ENCODE results near the gene SLC23A2.
"Not testable (repeated sequence)": the region's sequence is repeated elsewhere in the genome, so short reads cannot be mapped to it uniquely, and the experiment has no call there.

SLC23A2 gene

DNA sequence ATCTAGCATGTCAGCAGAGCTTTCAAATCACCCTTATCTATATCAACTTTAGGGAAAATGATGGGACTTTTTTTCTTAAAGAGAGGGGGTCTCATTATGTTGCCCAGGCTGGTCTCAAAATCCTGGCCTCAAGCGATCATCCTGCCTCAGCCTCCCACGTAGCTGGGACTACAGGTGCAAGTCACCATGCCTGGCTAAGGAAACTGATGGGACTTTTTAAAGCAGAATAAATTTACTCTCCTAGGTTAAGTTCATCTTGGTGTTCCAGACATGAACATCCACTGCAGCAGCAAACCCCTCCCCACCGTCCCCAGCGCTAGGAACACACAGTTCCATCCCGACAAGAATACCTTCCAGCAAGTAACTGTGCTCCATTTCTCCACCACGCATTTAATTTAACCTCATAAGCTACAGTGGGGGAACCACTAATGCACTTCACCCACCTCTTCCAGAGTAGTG lies 64.9 kb downstream of the SLC23A2 start:
- DNase-seq (ENCODE audit: low read depth): no peak

DNA sequence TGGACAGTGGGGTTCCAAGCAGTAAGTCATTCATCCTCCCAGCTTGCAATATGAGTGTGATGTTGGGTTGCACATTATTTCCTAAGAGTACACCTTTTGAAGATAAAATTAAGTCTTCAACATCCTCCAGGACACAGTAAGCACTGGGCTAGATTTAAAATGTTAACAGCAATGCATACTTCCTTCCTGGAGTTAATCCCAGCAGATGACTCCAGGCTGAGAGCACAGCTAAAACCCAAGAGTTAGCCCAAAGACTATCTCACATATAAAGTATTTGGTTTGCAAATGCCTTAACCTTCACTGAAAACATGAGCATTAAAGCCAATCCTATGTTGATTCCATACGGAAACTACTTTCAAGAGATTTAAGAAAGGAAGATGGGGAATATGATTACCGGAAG lies 69.2 kb downstream of the SLC23A2 start:
- DNase-seq (ENCODE audit: low read depth): no peak

DNA sequence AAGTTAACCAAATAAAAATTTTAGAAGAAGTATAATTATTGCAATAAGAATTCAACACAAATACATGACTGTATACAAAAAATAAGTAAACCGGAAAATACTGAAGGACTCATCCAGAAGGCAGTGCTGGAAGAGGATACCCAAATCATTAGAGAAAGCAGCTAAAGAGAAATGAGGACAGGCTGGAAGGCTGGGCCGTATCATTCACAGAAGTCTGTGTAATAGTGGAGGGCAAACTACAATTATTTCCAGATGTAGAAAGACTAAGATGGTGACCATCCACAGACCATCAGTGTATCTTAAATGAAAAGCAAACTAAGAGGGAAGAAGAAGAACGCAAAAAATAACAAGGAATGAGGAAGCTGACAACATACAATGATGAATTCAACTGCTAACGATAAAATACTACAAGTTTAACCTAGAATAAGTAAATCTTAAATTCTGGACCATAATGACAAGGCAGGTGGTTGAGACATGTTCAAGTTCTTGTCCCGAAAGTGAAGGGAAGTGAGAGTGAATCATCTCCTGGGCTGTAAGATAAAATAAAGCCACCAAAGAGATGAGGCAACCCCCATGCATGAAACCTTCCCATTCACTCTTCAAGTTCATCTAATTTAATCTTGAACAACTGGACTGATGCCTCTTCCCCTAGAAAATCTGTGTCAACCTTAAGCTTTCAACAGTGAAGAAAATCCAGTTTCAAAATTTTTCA lies 71.5 kb downstream of the SLC23A2 start:
- no peak for DNase-seq (ENCODE audit: low read depth)

DNA sequence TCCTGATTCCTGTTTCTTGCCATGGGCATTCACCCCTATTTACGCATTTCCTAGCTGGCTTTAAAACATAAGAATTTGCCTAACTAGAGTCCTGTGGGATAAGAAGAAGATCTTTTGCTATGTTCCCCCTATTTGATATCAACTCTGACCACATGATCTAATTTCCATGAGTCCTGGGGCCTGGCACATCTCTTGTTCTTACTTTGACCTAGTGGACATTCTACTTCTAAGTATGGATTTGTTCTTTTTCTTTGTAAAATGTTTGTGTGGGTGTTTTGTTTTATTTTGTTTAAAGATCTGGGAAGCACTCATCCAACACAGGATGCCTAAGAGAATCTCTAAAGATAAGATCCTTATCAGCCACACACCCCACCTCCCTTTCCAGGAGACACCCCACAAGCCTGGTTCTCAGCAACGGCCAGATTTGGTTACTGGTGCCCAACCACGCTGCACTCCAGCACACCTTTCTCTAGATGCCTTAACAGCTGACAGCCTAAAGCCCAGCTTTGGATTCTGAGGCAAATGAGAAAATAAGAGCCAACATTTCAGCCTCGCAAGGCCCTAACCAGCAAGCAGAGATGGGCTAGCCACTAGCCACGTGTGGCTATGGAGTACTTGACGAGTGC lies 74.7 kb downstream of the SLC23A2 start:
- DNase-seq (ENCODE audit: low read depth): no peak

DNA sequence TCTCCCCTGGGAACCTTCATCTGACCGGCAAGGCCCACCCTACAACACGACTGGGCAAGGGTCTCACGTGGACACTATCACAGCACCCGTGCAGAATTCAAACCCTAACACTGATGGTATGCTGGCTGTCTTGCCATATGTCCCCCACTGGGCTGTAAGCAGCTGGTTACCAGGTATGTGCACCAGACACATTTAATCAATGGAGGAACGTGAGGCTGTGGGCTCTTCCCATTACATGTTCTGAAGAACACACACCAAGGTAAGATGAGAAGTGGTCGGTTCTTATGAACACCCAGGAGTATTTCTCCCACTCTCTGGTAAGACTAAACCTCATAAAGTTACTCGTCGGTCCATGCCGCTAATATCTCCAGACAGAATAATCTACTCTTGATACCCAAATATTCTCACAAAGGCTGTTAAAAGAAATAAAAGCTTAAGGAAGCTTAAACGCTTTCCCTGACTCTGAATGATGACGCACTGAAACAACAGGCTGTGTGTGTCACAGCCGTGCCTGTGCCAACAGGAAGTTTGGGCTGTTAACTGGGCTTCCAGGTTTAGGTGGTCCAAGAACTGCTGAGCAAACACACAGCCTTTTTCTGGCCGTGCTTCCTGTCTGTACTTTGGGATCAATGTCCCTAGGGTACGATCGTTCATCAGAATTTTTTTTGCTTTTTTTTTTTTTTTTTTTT lies 75.3 kb downstream of the SLC23A2 start:
- no peak for DNase-seq (ENCODE audit: low read depth)

DNA sequence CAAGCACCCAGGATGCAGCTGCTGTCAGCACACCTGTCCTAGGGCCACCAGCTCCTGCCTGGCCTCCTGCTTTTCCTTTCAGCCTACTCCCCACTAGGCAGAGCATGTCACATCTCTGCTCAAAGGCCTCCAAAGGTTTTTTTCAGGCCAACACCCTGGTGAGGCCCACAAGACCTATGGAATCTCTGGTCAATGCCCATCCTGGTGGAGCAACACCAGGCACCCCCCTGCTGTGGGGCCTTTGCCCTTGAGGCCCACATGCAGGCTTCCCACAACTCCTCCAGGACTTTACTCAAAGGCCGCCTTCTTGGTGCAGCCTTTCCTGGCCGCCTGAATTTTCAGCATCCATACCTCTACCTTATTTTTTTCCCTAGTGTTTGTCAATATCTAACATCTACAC lies 76.9 kb downstream of the SLC23A2 start:
- DNase-seq (ENCODE audit: low read depth): no peak

DNA sequence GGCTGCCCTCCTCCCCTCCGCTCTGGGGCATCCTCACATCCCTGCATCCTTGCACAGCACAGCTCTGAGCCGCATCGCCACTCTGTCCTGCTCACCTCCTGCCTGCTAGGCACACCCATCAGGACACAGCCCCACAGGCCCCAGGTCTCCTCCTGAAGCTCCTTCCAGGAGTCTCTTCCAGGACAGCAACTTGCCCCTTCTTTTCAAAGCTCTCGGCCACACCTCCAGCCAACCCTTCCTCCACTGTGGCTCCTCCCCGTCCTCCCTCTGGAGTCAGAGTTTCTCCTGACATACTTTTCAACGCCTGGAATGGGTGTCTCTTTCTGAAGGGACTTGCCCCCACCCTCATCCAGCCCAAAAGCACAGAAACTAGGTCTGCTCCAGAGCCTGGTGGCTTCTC lies 77.3 kb downstream of the SLC23A2 start:
- DNase-seq (ENCODE audit: low read depth): no peak

DNA sequence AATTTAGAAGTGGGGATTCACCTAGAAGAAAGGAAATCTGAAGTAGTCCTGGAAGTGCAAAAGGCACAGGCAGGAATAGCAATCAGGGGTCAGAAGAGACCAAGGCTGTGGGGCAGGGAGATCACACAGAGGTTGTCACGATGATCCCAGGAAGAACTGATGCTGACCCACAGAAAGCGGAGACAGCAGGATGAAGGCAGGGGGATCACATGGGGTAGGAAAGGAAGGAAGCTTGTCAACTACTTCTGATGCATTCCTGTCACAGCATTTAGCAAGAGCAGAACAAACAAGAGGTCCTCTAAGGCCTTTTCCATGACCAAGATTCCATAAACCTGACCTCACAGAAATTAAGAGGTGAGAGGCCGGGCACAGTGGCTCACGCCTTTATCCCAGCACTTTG lies 79.1 kb downstream of the SLC23A2 start:
- DNase-seq (ENCODE audit: low read depth): no peak

DNA sequence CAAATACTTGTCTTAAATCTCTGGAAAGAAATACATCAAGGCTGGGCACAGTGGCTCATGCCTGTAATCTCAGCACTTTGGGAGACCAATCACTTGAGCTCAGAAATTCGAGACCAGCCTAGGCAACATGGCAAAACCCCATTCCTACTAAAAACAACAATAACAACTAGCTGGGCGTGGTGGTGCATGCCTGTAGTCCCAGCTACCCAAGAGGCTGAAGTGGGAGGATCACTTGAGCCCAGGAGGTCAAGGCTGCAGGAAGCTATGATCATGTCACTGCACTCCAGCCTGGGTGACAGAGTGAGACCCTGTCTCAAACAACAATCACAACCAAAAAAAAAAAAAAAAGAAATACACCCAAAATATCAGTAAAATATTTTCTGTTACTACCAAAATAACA lies 80.0 kb downstream of the SLC23A2 start:
- not testable (repeated sequence) for DNase-seq (ENCODE audit: low read depth)

DNA sequence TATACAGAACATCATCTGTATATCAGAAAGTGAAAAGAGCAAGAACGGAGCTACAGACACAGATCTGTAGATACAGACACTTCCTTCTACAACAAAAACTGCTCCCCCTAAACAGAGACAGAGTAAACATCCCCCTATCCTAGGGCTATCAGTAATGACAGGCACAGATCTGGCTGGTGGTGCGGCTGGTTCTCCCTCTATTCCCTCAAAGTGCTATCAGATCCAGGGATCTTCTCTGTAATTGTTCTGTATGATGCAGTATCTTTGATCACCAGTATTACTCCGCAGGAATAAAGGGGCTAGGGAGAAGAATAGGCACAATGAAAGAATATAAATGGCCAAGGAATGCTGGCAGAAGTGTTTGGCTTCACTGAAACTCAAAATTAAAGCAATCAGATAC lies 80.7 kb downstream of the SLC23A2 start:
- DNase-seq (ENCODE audit: low read depth): no peak

DNA sequence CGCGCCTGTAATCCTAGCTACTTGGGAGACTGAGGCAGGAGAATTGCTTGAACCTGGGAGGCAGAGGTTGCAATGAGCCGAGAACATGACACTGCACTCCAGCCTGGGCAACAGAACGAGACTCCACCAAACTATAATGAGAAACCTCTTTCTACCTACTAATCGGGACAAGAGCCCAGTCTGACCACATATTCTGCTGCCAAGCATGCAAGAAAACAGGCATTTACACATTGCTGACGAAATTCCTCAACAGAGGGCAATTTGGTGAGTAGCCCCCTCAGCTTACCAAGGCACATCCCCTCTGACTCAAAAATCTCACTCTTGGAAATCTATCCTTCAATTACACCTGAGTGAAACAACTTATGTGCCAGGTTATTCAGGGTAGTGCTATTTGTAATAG lies 81.2 kb downstream of the SLC23A2 start:
- DNase-seq (ENCODE audit: low read depth): no peak

DNA sequence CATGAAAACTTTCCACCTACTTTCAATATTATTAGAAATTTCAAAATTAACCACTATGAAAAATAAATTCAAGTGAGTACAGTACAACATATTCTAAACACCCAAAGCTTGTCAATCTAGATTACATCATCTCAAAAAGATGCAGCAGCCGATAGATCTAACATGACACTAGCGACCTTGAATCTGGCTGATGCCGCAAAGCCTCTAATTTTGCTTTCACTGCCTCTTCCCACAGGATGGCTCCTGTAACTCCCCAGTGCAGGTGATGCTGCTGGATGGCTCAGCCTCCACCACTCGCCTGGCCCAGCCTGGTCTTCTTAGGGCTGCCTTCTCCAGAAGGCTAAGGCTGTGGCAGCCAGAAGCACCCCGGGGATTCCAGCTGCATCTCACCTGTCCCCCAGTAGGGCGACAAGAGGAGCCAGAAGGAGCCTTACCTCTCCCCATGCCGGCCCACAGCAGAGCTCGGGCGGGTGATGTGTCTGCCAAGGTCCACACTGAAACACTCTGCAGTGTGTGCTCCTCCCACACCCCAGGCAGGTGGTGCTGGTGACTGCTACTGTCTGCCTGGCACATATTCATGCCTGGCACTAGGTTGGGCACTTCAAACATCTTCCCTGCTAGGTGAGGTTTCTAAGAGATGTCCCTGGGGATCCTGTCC lies 82.1 kb downstream of the SLC23A2 start:
- no peak for DNase-seq (ENCODE audit: low read depth)

DNA sequence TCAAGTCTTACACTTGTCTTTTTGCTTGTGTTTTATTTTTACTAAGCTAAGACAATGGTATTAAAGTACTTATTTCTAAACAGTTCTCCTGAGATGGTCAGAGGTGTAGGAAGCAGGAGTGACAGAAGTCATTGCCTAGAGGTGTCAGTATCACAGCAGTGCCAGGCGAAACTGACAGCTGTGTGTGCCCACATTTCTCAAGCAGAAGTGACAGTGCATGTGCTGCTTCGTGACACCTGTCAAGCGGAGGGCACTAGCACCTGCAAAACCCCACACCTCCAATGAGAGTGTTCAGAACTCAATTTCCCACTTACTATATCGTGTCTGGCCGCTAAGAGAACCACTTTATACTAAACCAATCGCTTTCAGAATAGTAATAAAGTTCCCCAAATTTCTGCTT lies 82.8 kb downstream of the SLC23A2 start:
- DNase-seq (ENCODE audit: low read depth): no peak

DNA sequence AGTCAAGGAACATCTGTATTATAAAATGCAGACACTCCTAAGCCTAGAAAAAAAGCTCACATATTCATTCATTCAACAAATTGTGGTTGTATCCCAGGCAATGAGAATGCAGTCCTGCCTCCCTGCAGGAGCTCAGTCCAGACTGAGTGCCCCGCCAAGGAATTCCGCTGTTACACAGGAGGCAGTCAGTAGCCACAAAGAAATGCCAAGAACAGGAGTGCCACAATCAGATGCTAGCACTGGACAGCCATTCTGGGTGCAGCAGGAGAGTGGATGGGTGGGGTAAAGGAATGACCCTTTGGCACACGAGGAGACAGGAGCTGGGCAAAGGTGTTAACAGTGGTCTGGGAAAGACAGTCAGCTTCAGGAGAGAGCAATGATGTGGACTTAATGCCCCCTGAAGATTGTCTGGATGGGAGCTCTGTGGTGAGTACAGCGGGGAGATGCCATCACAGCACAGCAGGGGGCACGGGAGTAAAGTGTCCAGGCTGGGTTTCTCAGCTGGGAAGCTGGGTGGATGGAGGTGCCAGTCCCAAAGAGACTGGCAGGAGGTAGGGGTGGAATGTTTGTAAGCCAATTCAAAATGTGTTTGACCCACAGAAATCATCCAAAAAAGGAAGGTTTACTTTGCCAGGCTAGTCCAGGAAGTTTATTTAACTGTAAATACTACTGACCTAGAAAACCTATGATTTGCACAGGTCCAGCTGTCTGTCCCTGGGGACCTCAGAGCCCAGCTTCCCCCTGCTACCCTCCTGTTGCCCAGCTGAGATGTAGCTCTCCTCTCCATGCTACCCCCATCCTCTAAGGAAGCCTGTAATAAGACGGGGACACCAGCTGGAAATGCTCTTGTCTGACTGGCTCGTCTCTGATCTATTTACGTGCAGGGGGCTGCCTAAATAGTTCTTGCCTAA lies 84.1 kb downstream of the SLC23A2 start:
- DNase-seq (ENCODE audit: low read depth): no peak

DNA sequence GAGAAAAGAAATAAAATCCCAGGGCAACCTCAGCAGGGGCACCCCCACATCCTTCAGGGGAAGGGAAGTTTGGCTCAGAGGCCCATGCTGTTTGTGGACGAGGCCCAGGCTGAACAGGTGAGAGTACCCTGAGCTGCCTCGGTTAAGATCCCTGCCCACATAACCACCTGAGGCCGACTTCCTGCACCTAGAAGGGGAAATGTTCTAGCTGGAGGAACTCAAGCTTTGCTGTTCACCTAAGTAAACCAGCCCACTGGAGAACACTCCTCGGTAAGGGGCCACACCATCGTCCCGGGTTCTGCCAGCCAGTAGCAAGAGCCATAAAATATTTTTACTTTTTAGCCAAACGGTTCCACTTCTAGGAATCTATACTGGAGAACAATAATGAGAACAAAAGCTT lies 88.2 kb downstream of the SLC23A2 start:
- no peak for DNase-seq (ENCODE audit: low read depth)

DNA sequence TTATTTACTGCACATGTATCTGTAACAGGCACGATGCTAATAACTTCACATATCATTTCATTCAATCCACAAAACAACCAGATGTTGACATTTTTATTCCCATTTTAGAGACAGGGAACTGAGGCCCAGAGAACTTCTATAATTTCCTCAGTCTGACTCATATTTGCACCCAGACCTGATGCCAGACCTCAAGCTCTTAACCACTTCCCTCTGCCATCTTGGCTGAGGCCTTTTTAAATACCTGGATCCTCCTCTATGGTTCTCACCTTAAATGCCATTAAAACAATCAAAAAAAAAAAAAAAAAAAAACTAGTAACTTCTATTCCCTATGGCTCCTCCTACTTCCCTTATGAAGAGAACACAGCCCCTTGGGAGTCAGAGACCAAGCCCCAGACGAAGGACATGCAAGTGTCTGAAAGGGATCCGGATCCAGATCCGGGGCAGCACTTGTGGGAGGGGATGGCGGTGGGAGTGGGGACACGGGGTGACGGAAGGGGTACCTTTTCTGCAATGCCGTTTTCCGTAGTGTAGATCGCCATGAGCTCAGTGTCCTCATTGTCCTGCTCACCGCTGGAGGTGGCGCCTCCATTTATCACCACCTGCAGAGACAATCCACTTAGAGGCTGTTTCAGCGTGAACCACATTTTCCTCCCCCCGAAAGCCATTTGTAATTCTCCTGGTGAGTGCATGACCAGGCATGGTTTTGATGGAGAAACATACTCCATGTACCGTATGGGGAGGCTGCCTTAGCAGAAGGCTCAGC lies 88.7 kb downstream of the SLC23A2 start:
- DNase-seq (ENCODE audit: low read depth): no peak

DNA sequence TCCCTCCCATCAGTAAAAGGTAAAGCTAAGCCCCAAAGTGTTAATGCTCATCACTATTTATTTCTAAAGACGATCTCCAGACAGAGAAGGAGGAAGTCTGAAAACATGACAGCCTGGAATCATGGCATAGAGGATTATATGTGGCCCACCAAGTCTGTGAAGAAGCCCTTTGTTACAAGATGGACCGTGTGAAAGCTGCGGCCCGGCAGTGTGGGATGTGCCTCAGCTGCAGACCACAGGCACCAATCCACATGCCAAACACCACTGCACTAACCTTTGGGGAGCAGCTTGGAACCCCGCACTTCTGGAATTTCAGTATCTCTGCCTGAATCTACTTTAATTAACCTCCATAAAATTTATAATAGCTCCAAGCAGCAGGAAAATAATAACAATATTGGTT lies 90.4 kb downstream of the SLC23A2 start:
- no peak for DNase-seq (ENCODE audit: low read depth)

DNA sequence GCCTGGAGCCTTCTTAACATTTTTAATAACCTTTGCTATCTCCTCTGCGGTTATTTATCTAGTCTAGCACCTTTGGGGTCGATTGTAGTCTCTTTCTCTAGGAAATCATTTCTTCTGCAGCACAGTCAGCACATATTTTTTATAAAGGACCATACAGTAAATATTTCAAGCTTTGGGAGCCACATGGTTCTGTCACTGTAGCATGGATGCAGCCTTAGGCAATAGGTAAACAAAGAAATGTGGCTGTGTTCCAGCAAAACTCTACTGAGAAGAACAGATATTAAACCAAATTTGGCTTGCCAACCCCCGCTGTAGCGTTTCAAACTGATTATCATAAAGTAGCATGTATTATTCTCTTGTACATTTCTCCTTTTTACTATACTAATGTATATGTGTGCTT lies 95.7 kb downstream of the SLC23A2 start:
- no peak for DNase-seq (ENCODE audit: low read depth)

DNA sequence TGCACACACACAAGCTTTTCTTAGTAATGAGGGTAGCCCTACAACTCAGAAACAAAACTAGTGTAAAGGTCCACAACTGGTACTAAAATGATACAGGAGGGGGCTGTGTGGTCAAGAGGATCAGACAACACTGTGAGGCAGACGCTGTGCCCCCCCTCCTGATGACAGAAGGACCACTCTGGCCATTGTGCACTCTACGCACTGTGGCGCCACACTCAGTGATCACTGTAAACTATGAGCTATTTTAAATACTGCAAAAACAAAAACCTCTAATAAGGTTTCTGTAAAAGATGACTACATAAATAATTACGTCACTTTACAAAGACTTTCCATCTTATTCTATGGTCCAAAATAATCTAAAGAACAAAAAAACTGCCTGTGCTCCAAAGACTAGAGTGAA lies 96.1 kb downstream of the SLC23A2 start:
- DNase-seq (ENCODE audit: low read depth): no peak

DNA sequence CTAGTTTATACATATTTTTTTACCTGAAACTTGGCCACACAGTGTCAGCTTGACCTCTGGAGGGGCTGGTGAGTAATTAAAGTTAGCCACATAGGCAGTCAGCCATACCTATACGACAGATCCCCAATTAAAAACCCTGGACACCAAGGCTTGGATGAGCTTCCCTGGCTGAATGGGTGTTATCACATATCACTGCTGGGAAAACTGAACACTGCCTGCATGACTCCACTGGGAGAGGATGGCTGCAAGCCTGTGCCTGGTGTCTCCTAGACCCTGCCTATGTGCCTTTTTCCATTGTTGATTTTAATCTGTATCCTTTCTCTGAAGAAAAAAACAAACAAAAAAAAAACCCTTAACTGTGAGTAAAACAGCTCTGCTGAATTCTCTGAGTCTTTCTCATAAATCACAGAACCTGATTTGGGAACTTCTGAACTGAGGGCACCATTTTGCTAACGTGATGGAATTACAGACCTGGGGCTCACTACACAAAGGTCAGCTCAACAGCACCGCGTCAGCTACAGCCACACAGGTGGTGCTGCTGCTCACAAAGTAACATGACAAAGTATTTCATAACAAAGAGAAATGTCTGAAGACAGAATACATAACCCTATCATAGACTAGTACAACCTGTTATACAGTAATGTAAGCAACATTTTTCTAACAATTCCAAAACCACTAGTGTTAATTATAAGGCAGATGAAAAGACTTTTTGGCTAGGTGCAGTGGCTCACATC lies 97.0 kb downstream of the SLC23A2 start:
- DNase-seq (ENCODE audit: low read depth): no peak
